Hepatocyte (in vitro differentiated cells): ENCODE results near the gene RPL13A.

Experiments
- CTCF ChIP-seq: fragments of 200-600 bp; sonication (generic); IDR thresholded peaks from 2 replicates; pipeline ENCODE4 v1.5.1; 2016; ENCODE audit warnings: antibody characterized with exemption, mild to moderate bottlenecking; ENCODE audit not compliant: poor library complexity
- EZH2 ChIP-seq: fragments of 200-600 bp; sonication (generic); IDR thresholded peaks from 2 replicates; pipeline ENCODE4 v1.6.1; 2016; ENCODE audit warnings: antibody characterized with exemption, mild to moderate bottlenecking, borderline replicate concordance
- EZH2phosphoT487 ChIP-seq: fragments of 200-600 bp; sonication (generic); IDR thresholded peaks from one replicate; pipeline ENCODE4 v1.6.1; 2018; ENCODE audit warnings: antibody characterized with exemption, mild to moderate bottlenecking, low read depth, moderate library complexity; ENCODE audit not compliant: unreplicated experiment, severe bottlenecking

DNA sequence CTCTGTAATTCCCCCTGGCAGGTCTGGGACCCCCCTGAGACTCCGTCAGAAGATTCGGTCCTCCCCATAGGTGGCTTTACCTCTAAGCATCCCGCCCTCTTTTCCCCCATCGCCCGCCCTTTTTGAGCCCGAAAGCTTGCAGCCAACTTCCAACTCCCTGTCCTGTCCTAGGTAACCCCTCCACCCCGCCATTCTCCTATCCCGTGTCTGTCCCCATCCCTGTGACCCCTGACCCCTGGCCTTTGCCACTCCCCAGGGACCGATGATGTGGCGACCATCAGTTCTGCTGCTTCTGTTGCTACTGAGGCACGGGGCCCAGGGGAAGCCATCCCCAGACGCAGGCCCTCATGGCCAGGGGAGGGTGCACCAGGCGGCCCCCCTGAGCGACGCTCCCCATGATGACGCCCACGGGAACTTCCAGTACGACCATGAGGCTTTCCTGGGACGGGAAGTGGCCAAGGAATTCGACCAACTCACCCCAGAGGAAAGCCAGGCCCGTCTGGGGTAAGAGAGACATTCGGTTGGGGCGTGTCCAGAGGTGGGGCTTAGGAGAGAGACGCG, 40.9 kb downstream of the RPL13A start:
- TF ChIP-seq CTCF, result no peak
- TF ChIP-seq EZH2, result no peak
- TF ChIP-seq EZH2phosphoT487, result no peak
